HFF-Myc (cell line): ENCODE results near the gene IL6R.
A peak's percentile ranks its signal among the peaks of the same experiment; 100 is the strongest.

Source experiments
- DNase-seq: peaks from one replicate; pipeline ENCODE4 v3.0.0-alpha.2; 2011; ENCODE audit warnings: low read depth; ENCODE audit errors: extremely low read depth
- H3K4me3 ChIP-seq: replicated peaks from 2 replicates; pipeline ENCODE4 v1.5.1; 2011; ENCODE audit warnings: low read depth, mild to moderate bottlenecking, control low read depth, low read length
- TF ChIP-seq, protein P1 (sequence below): IDR thresholded peaks from 2 replicates; pipeline ENCODE4 v1.5.1; 2012; ENCODE audit warnings: mild to moderate bottlenecking, low read depth, low read length, control low read depth; ENCODE audit errors: missing control alignments

The IL6R gene

DNA sequence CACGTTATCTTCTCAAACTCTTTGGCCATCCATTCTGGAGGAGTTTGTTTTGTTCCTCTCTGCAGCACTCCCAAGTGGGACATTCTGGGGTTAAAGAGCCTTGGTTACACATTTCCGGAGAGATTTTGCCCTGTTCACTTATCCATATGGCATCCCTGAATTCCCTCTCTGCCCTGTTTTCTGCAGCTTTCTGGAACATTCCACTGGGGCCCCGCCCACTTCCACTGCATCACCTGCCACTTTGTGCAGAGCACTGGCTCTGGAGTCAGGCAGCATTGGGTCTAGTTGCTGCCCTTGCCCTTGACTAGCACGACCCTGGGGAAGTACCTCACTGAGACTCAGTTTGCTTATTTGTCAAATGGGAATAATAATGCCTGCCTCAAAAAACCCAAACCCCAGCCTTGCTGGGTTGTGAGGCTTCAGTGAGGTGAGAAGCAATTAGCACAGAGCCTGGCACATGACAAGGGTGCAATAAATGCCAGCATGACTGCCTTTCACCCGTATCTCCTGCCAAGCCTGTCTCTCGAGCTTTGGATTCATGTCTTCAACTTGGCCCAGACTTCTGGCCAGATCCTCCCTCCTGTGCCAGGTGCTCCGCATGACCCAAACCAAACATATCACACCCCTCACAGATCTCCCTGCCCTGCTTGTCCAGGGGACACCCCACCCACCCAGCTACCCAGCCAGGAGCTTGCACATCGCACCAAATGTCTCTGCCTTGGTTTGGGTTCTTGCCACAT is 38.3 kb downstream of the IL6R start:
- H3K4me3 ChIP-seq = no peak overlapping the region
- DNase-seq = no peak
- TF ChIP-seq, protein P1, sequence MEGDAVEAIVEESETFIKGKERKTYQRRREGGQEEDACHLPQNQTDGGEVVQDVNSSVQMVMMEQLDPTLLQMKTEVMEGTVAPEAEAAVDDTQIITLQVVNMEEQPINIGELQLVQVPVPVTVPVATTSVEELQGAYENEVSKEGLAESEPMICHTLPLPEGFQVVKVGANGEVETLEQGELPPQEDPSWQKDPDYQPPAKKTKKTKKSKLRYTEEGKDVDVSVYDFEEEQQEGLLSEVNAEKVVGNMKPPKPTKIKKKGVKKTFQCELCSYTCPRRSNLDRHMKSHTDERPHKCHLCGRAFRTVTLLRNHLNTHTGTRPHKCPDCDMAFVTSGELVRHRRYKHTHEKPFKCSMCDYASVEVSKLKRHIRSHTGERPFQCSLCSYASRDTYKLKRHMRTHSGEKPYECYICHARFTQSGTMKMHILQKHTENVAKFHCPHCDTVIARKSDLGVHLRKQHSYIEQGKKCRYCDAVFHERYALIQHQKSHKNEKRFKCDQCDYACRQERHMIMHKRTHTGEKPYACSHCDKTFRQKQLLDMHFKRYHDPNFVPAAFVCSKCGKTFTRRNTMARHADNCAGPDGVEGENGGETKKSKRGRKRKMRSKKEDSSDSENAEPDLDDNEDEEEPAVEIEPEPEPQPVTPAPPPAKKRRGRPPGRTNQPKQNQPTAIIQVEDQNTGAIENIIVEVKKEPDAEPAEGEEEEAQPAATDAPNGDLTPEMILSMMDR = no peak

DNA sequence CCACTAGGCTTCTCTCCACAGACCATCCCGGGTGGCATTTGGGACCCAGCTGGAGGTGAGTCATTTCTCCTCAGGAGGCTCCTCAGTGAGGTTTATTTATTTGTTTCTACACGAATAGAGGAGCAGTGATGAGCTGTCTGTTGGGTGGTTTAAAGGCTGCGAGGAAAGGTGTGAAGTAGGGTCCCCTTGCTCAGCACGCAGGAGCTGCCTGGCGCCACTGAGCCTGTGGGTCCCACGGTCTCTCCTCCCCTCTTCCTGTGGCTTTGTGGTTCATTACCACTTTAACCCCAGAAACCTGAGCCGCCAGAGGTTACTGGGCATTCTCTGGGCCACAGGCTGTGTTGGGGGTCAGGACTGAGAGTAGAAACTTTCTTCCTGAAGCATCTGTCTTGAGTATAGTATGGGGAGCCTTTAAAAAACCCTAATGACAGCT is 39.9 kb downstream of the IL6R start:
- peak; percentile 49 for DNase-seq
- TF ChIP-seq, protein P1 = no peak
- no peak overlapping the region for H3K4me3 ChIP-seq

DNA sequence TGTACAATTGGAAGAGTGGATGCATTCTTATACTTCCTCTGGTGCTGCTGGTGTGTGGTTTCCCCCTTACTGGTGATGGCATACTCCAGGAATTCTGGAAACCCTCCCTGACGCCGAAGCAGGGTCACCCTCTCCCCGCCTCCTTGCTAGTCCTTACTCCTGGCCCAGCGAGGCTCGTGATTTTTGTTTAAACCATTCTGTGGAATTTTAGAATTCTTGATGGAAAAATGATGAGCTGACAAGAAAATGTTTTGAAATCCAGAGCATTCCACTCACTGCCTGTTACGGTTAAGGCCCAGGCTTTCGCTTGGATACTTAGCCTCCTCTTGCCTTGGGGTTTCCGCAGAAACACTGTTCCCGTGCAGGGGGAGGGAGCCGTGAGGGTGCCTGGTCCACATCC is 41.1 kb downstream of the IL6R start:
- TF ChIP-seq, protein P1 = no peak
- no peak overlapping the region for H3K4me3 ChIP-seq
- DNase-seq = no peak

DNA sequence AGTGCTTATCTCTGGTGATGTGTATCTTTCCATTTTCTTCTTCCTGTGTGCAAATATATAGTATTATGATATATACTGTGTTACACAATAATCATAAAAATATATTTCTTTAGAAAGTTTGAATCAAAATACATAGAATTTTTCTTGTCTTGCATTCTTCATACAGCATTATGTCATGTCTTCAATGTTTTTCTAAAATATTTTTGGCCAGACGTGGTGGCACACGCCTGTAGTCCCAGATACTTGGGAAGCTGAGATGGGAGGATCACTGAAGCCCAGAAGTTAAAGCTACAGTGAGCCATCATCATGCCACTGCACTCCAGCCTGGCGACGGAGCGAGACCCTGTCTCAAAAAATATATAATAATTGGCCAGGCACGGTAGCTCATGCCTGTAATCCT is 41.6 kb downstream of the IL6R start:
- no peak for DNase-seq
- H3K4me3 ChIP-seq = no peak overlapping the region
- TF ChIP-seq, protein P1 = no peak

DNA sequence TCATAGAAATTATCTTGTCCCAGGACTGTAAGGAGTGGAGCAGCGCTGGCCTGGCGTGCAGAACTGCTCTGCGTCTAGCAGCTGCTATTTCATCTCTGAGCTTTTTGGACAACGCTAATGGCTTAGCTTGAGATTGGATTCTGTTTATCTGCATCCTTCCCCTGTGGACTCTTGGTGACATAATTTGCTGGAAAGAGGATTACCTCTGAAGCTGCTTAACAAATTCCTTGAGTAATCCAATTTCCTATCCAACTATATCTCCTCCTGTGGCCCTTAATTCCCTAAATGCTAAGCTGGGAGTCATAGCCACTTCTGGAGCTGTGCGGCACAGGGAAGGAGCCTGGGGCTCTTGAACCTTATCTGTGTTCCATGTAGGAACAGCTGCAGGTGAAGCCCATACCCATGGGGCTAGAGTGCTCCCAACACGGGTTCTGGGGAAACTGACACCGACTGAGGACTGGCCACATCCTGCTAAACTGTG is 43.2 kb downstream of the IL6R start:
- TF ChIP-seq, protein P1 = no peak
- no peak overlapping the region for H3K4me3 ChIP-seq
- DNase-seq = no peak

DNA sequence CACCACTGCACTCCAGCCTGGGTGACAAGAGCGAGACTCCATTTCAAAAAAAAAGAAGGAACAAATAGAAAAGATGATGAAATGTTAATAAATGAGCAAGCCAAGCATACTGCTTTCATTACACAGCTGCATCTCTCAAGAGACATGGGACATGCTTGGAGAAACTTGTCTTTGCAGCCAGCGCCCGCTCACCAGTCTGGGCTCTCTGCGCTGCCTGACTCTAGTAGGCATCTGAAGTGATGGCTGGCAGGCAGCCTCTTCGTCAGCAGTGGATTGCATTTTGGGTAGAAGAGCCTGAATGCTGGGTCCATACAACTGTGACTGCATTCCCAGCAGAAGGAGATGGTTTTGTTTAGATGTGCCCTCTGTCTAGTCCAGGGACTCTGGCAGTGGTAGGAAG is 48.0 kb downstream of the IL6R start:
- TF ChIP-seq, protein P1 = no peak
- no peak for DNase-seq
- H3K4me3 ChIP-seq = no peak overlapping the region
